ENCODE measurements around the gene PON1.

- TF ChIP-seq CTCF (IDR thresholded peaks at IDR 0.05) (no peak), POLR2A (IDR thresholded peaks at IDR 0.05) (no peak)
Observed at GRCh38 chr7:95357623-95358022, 33.3 kb upstream of the PON1 start.

All from thyroid gland (tissue), 4 donors.